ENCODE results near the gene BAZ2B. TPM values are rescaled to one million over a fixed set of nuclear protein-coding genes. Genes with fewer than 3 reads are reported as not detected.

Gene BAZ2B
- total and polyA plus RNA-seq, 2 of the 13 experiments (the other 11 are each of a cell fraction or from before 2014, with no cell fraction given): 14.0 to 15.1 TPM

- TF ChIP-seq PITX1 (CRISPR knock-in tag; IDR thresholded peaks at IDR 0.05): no peak
Observed at GRCh38 chr2:159411460-159411859, 204.9 kb downstream of the BAZ2B start (continued).

- DNase-seq (ENCODE audit: low spot score) (no peak), ATAC-seq (no peak), FAIRE-seq (no peak)
- H3K36me3 ChIP-seq (replicated peaks in 1 of 2; ENCODE audit: control insufficient read depth in 1 of 2, insufficient read depth in 2 of 2, low read length in 2 of 2): 0 out of 5 replicates have a peak, but pooled peaks cover 0 to 4% of the 10 kb centered on the region in 2 experiments
- no peaks in the 10 kb centered on the region for H3K27me3 ChIP-seq (ENCODE audit: control insufficient read depth in 1 of 2, insufficient read depth in 2 of 2, low read length in 2 of 2)
- H4K20me1 ChIP-seq (ENCODE audit: insufficient read depth, low read length): no peaks in the 10 kb centered on the region
- no TSS peak for BruUV-seq (replicated peaks)
- 88% methylated on average over 5 of the region's 5 CpGs for WGBS (ENCODE audit: low lambda C conversion rate)
- no peaks in the 10 kb centered on the region for H3K4me1 ChIP-seq (ENCODE audit: insufficient read depth, low read length)
- H3K9ac ChIP-seq (ENCODE audit: insufficient read depth, low read depth, low read length): no peak overlapping the region
- no peak overlapping the region for H3K27ac ChIP-seq (ENCODE audit: extremely low read length, insufficient read depth, low read length)
- ChIA-PET CTCF (ENCODE audit: low intra/inter-chr PET ratio, low total read pairs) (no interaction called here), POLR2A (no interaction called here)
- H3K4me3 ChIP-seq (replicated peaks in 1 of 3; ENCODE audit: insufficient read depth in 1 of 3, low read depth in 2 of 3, low read length in 3 of 3): no peak overlapping the region
- H2AFZ ChIP-seq (ENCODE audit: low read length): no peak overlapping the region
- H3K79me2 ChIP-seq (ENCODE audit: insufficient read depth, low read length): no peaks in the 10 kb centered on the region
- in situ Hi-C loops (cut with HindIII; ENCODE audit: extremely low pct_ligation_motif_present, low pct_unique_long_range_greater_than_20kb) (no loop called here), intact Hi-C loops (cut with micrococcal nuclease; ENCODE audit: unreplicated experiment) (no loop called here)
- no peak overlapping the region for H3K4me2 ChIP-seq (ENCODE audit: low read depth, low read length)
- no peaks in the 10 kb centered on the region for H3K9me3 ChIP-seq (ENCODE audit: low read length)
- TF ChIP-seq CHD2 (IDR thresholded peaks at IDR 0.05; ENCODE audit: low read depth, low read length): no peak
- no peak for TF ChIP-seq THAP9 (CRISPR knock-in tag; IDR thresholded peaks at IDR 0.05; ENCODE audit: borderline replicate concordance)
Observed at GRCh38 chr2:159410276-159410675, 206.1 kb downstream of the BAZ2B start.
